Mesenchymal stem cell (in vitro differentiated cells and primary cell): Measurements from ENCODE around the gene CYTH2.

Experiments
- DNase-seq: peaks from one replicate; pipeline ENCODE4 v3.0.0-alpha.2; 2013
- H2AFZ ChIP-seq: one replicate; pipeline ENCODE4 v1.6.1; 2013; ENCODE audit warnings: low read depth, mild to moderate bottlenecking, control low read depth, inconsistent platforms, low read length, moderate library complexity
- H2AK5ac ChIP-seq: 2 replicates; pipeline ENCODE4 v1.6.1; 2013; ENCODE audit warnings: low read length, moderate library complexity, mild to moderate bottlenecking, inconsistent platforms; ENCODE audit not compliant: severe bottlenecking
- H2BK120ac ChIP-seq: one replicate; pipeline ENCODE4 v1.6.1; 2013; ENCODE audit warnings: low read depth, mild to moderate bottlenecking, inconsistent platforms, low read length, moderate library complexity
- H2BK12ac ChIP-seq, 2 experiments: one replicate each; pipeline ENCODE4 v1.6.1; 2013; ENCODE audit warnings: inconsistent platforms in 2 of 2, low read length in 2 of 2, mild to moderate bottlenecking in 2 of 2, moderate library complexity in 2 of 2, control low read depth in 1 of 2
- H2BK15ac ChIP-seq: one replicate; pipeline ENCODE4 v1.6.1; 2013; ENCODE audit warnings: mild to moderate bottlenecking, low read depth, inconsistent platforms; ENCODE audit not compliant: poor library complexity, severe bottlenecking
- H2BK5ac ChIP-seq: 2 replicates; pipeline ENCODE4 v1.6.1; 2013; ENCODE audit warnings: low read depth, mild to moderate bottlenecking, low read length, control low read depth, inconsistent platforms; ENCODE audit not compliant: poor library complexity, severe bottlenecking
- H3K14ac ChIP-seq, 2 experiments: one replicate each; pipeline ENCODE4 v1.6.1; 2013; ENCODE audit warnings: inconsistent platforms in 2 of 2, low read length in 2 of 2, control low read depth in 1 of 2, mild to moderate bottlenecking in 1 of 2, moderate library complexity in 1 of 2
- H3K18ac ChIP-seq, 2 experiments: one replicate each; pipeline ENCODE4 v1.6.1; 2013; ENCODE audit warnings: inconsistent platforms in 2 of 2, low read length in 2 of 2, control low read depth in 1 of 2, low read depth in 1 of 2, mild to moderate bottlenecking in 1 of 2
- H3K23ac ChIP-seq, 2 experiments: one replicate each; pipeline ENCODE4 v1.6.1; 2013; ENCODE audit warnings: inconsistent platforms in 2 of 2, low read length in 2 of 2, mild to moderate bottlenecking in 2 of 2, moderate library complexity in 2 of 2, control low read depth in 1 of 2
- H3K27ac ChIP-seq: 2 replicates; pipeline ENCODE4 v1.5.1; 2013; ENCODE audit warnings: mild to moderate bottlenecking, moderate library complexity, low read length, control low read depth, inconsistent platforms; ENCODE audit not compliant: poor library complexity, severe bottlenecking
- H3K27me3 ChIP-seq, 2 experiments: 2 replicates each; pipeline versions ENCODE4 v1.6.1 to v1.7.0; 2013; ENCODE audit warnings: low read length in 2 of 2, mild to moderate bottlenecking in 2 of 2, moderate library complexity in 2 of 2, control low read depth in 1 of 2, inconsistent platforms in 1 of 2; ENCODE audit not compliant: control insufficient read depth in 1 of 2, insufficient read depth in 1 of 2
- H3K36me3 ChIP-seq, 2 experiments: 2 replicates each; pipeline versions ENCODE4 v1.6.1 to v1.7.0; 2013; ENCODE audit warnings: low read length in 2 of 2, control low read depth in 1 of 2, inconsistent platforms in 1 of 2, low read depth in 1 of 2, mild to moderate bottlenecking in 1 of 2; ENCODE audit not compliant: insufficient read depth in 2 of 2, control insufficient read depth in 1 of 2
- H3K4ac ChIP-seq, 2 experiments: one replicate each; pipeline ENCODE4 v1.6.1; 2013; ENCODE audit warnings: inconsistent platforms in 2 of 2, low read length in 2 of 2, mild to moderate bottlenecking in 2 of 2, moderate library complexity in 2 of 2, control low read depth in 1 of 2, low read depth in 1 of 2
- H3K4me1 ChIP-seq: 2 replicates; pipeline ENCODE4 v1.6.1; 2013; ENCODE audit warnings: low read depth, low read length, control low read depth; ENCODE audit not compliant: control insufficient read depth, insufficient read depth
- H3K4me2 ChIP-seq: 2 replicates; pipeline ENCODE4 v1.6.1; 2013; ENCODE audit warnings: low read length, mild to moderate bottlenecking, inconsistent platforms; ENCODE audit not compliant: poor library complexity, severe bottlenecking
- H3K4me3 ChIP-seq, 2 experiments: 2 replicates each; pipeline versions ENCODE4 v1.5.1 to v1.7.0; 2013; ENCODE audit warnings: low read length in 2 of 2, mild to moderate bottlenecking in 2 of 2, control low read depth in 1 of 2, low read depth in 1 of 2; ENCODE audit not compliant: insufficient read depth in 1 of 2
- H3K79me1 ChIP-seq: replicated peaks from 2 replicates; pipeline ENCODE4 v1.6.1; 2013; ENCODE audit warnings: mild to moderate bottlenecking, control low read depth, low read length, inconsistent platforms; ENCODE audit not compliant: poor library complexity, severe bottlenecking
- H3K9ac ChIP-seq: 2 replicates; pipeline ENCODE4 v1.7.0; 2013; ENCODE audit warnings: mild to moderate bottlenecking, low read length, moderate library complexity
- H3K9me3 ChIP-seq: 2 replicates; pipeline ENCODE4 v1.7.0; 2013; ENCODE audit warnings: mild to moderate bottlenecking, low read length; ENCODE audit not compliant: control insufficient read depth
- H4K8ac ChIP-seq: one replicate; pipeline ENCODE4 v1.6.1; 2013; ENCODE audit warnings: inconsistent platforms, mild to moderate bottlenecking, low read length, moderate library complexity
- H4K91ac ChIP-seq: one replicate; pipeline ENCODE4 v1.6.1; 2013; ENCODE audit warnings: mild to moderate bottlenecking, low read length, inconsistent platforms
- WGBS: methylation state at CpG from one replicate; pipeline ENCODE4 v1.1.7; 2013; ENCODE audit warnings: mixed read lengths; 5-methylcytosine and 5-hydroxymethylcytosine counted together

CYTH2 gene

GRCh38 chr19:48476176-48476575, 7.0 kb downstream of the CYTH2 start:
- peaks cover 81 to 99% of the 10 kb centered on the region in 2 experiments for H3K36me3 ChIP-seq
- no peak overlapping the region for H4K8ac ChIP-seq
- peaks cover 59% of the 10 kb centered on the region for H3K79me1 ChIP-seq
- peaks cover 11% of the 10 kb centered on the region for H3K4me1 ChIP-seq
- no peak for DNase-seq
- no peak overlapping the region for H3K4ac ChIP-seq
- no peaks in the 10 kb centered on the region for H3K9me3 ChIP-seq
- no peaks in the 10 kb centered on the region for H3K27me3 ChIP-seq
- no peak overlapping the region for H3K4me2 ChIP-seq
- no peak overlapping the region for H3K18ac ChIP-seq
- peak overlapping the region; percentile 8 for H2BK15ac ChIP-seq
- peak overlapping the region; percentile 29 for H3K9ac ChIP-seq
- H4K91ac ChIP-seq: no peak overlapping the region
- H3K4me3 ChIP-seq: no peak overlapping the region
- no peak overlapping the region for H2AK5ac ChIP-seq
- H3K23ac ChIP-seq: no peak overlapping the region
- no peak overlapping the region for H3K14ac ChIP-seq
- H2BK12ac ChIP-seq: no peak overlapping the region
- no peak overlapping the region for H2AFZ ChIP-seq
- no peak overlapping the region for H3K27ac ChIP-seq
- H2BK120ac ChIP-seq: no peak overlapping the region
- no peak overlapping the region for H2BK5ac ChIP-seq
- WGBS: 89% methylated on average over 9 of the region's 9 CpGs

GRCh38 chr19:48477067-48477685, 8.0 kb downstream of the CYTH2 start:
- peaks cover 12% of the 10 kb centered on the region for H3K4me1 ChIP-seq
- no peak overlapping the region for H3K23ac ChIP-seq
- H3K18ac ChIP-seq: no peak overlapping the region
- no peak overlapping the region for H4K91ac ChIP-seq
- no peak overlapping the region for H3K9ac ChIP-seq
- no peak overlapping the region for H3K14ac ChIP-seq
- no peak overlapping the region for H3K4me2 ChIP-seq
- H3K79me1 ChIP-seq: peaks cover 51% of the 10 kb centered on the region
- no peaks in the 10 kb centered on the region for H3K27me3 ChIP-seq
- no peak overlapping the region for H2AK5ac ChIP-seq
- H2BK120ac ChIP-seq: no peak overlapping the region
- DNase-seq: no peak
- H3K27ac ChIP-seq: no peak overlapping the region
- no peak overlapping the region for H2AFZ ChIP-seq
- H2BK15ac ChIP-seq: no peak overlapping the region
- H3K36me3 ChIP-seq: peaks cover 71 to 97% of the 10 kb centered on the region in 2 experiments
- H3K4me3 ChIP-seq: no peak overlapping the region
- H3K4ac ChIP-seq: no peak overlapping the region
- no peak overlapping the region for H2BK12ac ChIP-seq
- 87% methylated on average over 10 of the region's 10 CpGs for WGBS
- H3K9me3 ChIP-seq: no peaks in the 10 kb centered on the region
- H2BK5ac ChIP-seq: no peak overlapping the region
- no peak overlapping the region for H4K8ac ChIP-seq

- Histone ChIP-seq H3K4me3 (no peak overlapping the region), H3K14ac (no peak overlapping the region), H2AK5ac (no peak overlapping the region), H2AFZ (no peak overlapping the region), H3K9me3 (no peaks in the 10 kb centered on the region), H2BK120ac (no peak overlapping the region), H3K27me3 (no peaks in the 10 kb centered on the region), H2BK15ac (no peak overlapping the region), H2BK5ac (no peak overlapping the region), H3K9ac (no peak overlapping the region), H3K4ac (no peak overlapping the region), H3K18ac (no peak overlapping the region), H4K91ac (no peak overlapping the region), H3K4me2 (no peak overlapping the region), H3K23ac (no peak overlapping the region), H3K79me1 (peaks cover 46% of the 10 kb centered on the region), H3K4me1 (peaks cover 12% of the 10 kb centered on the region), H3K36me3 (peaks cover 65 to 91% of the 10 kb centered on the region in 2 experiments), H3K27ac (no peak overlapping the region), H2BK12ac (no peak overlapping the region), H4K8ac (no peak overlapping the region)
- no peak for DNase-seq
- WGBS: 94% methylated on average over 21 of the region's 22 CpGs
These were observed 8.6 kb downstream of the CYTH2 start for GRCh38 chr19:48477698-48478338.

GRCh38 chr19:48478339-48479256, 9.4 kb downstream of the CYTH2 start:
- no peak overlapping the region for H2BK5ac ChIP-seq
- no peak for DNase-seq
- no peak overlapping the region for H3K23ac ChIP-seq
- no peak overlapping the region for H3K4me2 ChIP-seq
- H2AK5ac ChIP-seq: no peak overlapping the region
- H4K91ac ChIP-seq: no peak overlapping the region
- H2BK120ac ChIP-seq: no peak overlapping the region
- H3K4ac ChIP-seq: no peak overlapping the region
- H3K14ac ChIP-seq: no peak overlapping the region
- H3K4me1 ChIP-seq: peaks cover 12% of the 10 kb centered on the region
- H4K8ac ChIP-seq: no peak overlapping the region
- no peaks in the 10 kb centered on the region for H3K27me3 ChIP-seq
- no peak overlapping the region for H3K27ac ChIP-seq
- no peaks in the 10 kb centered on the region for H3K9me3 ChIP-seq
- 95% methylated on average over 28 of the region's 29 CpGs for WGBS
- H3K9ac ChIP-seq: no peak overlapping the region
- peaks cover 57 to 84% of the 10 kb centered on the region in 2 experiments for H3K36me3 ChIP-seq
- H2BK12ac ChIP-seq: no peak overlapping the region
- H3K79me1 ChIP-seq: peaks cover 42% of the 10 kb centered on the region
- H2AFZ ChIP-seq: no peak overlapping the region
- no peak overlapping the region for H3K4me3 ChIP-seq
- H2BK15ac ChIP-seq: no peak overlapping the region
- no peak overlapping the region for H3K18ac ChIP-seq
